ENCODE results near the gene CSAD. TPM values are rescaled to one million over a fixed set of nuclear protein-coding genes. Genes with fewer than 3 reads are reported as not detected.

The CSAD gene
- total RNA-seq, 1 experiment from 2014 or later = 15.4 TPM

GRCh38 chr12:53170876-53171724 is 9.6 kb downstream of the CSAD start:
- H3K27ac ChIP-seq (ENCODE audit: low read length) = no peak overlapping the region
- TF ChIP-seq TCF7L2 (IDR thresholded peaks at IDR 0.05; ENCODE audit: low read depth, low read length) = no peak
- TF ChIP-seq, protein P1, sequence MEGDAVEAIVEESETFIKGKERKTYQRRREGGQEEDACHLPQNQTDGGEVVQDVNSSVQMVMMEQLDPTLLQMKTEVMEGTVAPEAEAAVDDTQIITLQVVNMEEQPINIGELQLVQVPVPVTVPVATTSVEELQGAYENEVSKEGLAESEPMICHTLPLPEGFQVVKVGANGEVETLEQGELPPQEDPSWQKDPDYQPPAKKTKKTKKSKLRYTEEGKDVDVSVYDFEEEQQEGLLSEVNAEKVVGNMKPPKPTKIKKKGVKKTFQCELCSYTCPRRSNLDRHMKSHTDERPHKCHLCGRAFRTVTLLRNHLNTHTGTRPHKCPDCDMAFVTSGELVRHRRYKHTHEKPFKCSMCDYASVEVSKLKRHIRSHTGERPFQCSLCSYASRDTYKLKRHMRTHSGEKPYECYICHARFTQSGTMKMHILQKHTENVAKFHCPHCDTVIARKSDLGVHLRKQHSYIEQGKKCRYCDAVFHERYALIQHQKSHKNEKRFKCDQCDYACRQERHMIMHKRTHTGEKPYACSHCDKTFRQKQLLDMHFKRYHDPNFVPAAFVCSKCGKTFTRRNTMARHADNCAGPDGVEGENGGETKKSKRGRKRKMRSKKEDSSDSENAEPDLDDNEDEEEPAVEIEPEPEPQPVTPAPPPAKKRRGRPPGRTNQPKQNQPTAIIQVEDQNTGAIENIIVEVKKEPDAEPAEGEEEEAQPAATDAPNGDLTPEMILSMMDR (IDR thresholded peaks at IDR 0.05) = no peak
- no peak for TF ChIP-seq POLR2AphosphoS5 (IDR thresholded peaks at IDR 0.05; ENCODE audit: low read depth, low read length)
- TF ChIP-seq SIN3A (IDR thresholded peaks at IDR 0.05; ENCODE audit: borderline replicate concordance, insufficient read depth, low read depth, low read length) = no peak
- no peak for TF ChIP-seq REST (IDR thresholded peaks at IDR 0.05; ENCODE audit: insufficient read depth in 1 of 2, low read depth in 2 of 2, low read length in 1 of 2)
- no peaks in the 10 kb centered on the region for H3K27me3 ChIP-seq (ENCODE audit: control insufficient read depth, insufficient read depth, low read length)
- in situ Hi-C loops (cut with HindIII; ENCODE audit: low pct_unique_long_range_greater_than_20kb, low sequenced_read_pairs) = no loop called here
- BruUV-seq (replicated peaks) = no TSS peak
- H3K36me3 ChIP-seq (ENCODE audit: control insufficient read depth, insufficient read depth, low read length) = no peaks in the 10 kb centered on the region
- H3K4me1 ChIP-seq (ENCODE audit: control insufficient read depth, insufficient read depth, low read length) = peaks cover 12% of the 10 kb centered on the region
- no peak for DNase-seq (ENCODE audit: low read depth, low spot score)
- no peaks in the 10 kb centered on the region for H3K9me3 ChIP-seq (ENCODE audit: control insufficient read depth, insufficient read depth, low read depth, low read length)
- intact Hi-C loops (cut with micrococcal nuclease; ENCODE audit: unreplicated experiment) = no loop called here
- CTCF ChIA-PET = interaction anchor here (1.2 kb wide), 1 partner anchor 12 kb away, joined by 3 read pairs; no protein-coding TSS in a partner anchor
- H3K4me3 ChIP-seq (ENCODE audit: low read depth in 2 of 2, low read length in 2 of 2) = no peak overlapping the region
- POLR2A ChIA-PET = interaction anchor here (0.9 kb wide), 1 partner anchor 17 kb away, joined by 7 read pairs; no protein-coding TSS in a partner anchor
- no peak for ATAC-seq

DNA sequence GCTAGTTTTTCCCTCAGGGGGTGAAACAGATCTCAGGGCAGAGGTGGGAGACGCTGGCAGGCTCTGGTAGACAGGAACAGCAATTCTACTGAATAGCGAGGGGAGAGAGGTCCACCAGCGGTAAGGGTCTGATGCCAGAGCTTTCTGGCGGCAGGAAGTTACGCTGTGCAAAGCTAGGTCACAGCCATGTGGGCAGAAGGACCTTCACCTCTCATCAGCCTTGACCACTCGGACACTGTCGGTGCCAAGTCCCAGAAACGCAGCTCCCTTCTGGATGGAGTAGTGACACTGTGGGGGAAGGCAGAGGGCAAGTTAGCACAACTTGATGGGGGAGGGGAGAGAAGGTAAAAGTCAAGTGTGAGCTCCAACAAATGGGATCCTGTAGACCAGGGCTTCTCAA is 10.5 kb downstream of the CSAD start:
- no peak for DNase-seq (ENCODE audit: low read depth, low spot score)
- Histone ChIP-seq H3K4me1 (ENCODE audit: control insufficient read depth, insufficient read depth, low read length) (peaks cover 6% of the 10 kb centered on the region), H3K27ac (ENCODE audit: low read length) (no peak overlapping the region), H3K36me3 (ENCODE audit: control insufficient read depth, insufficient read depth, low read length) (no peaks in the 10 kb centered on the region), H3K4me3 (ENCODE audit: low read depth in 2 of 2, low read length in 2 of 2) (no peak overlapping the region), H3K9me3 (ENCODE audit: control insufficient read depth, insufficient read depth, low read depth, low read length) (no peaks in the 10 kb centered on the region), H3K27me3 (ENCODE audit: control insufficient read depth, insufficient read depth, low read length) (no peaks in the 10 kb centered on the region)
- intact Hi-C loops (cut with micrococcal nuclease; ENCODE audit: unreplicated experiment) (no loop called here), in situ Hi-C loops (cut with HindIII; ENCODE audit: low pct_unique_long_range_greater_than_20kb, low sequenced_read_pairs) (no loop called here)
- CTCF ChIA-PET = interaction anchor here (0.6 to 1.2 kb wide), 2 partner anchors 11 to 101 kb away, joined by 3 to 10 read pairs; no protein-coding TSS in a partner anchor
- no peak for ATAC-seq
- POLR2A ChIA-PET = interaction anchor here (0.9 kb wide), 1 partner anchor 18 kb away, joined by 7 read pairs; no protein-coding TSS in a partner anchor
- BruUV-seq (replicated peaks) = no TSS peak
- no peak for TF ChIP-seq REST (IDR thresholded peaks at IDR 0.05; ENCODE audit: insufficient read depth in 1 of 2, low read depth in 2 of 2, low read length in 1 of 2)
- TF ChIP-seq, protein P1 (IDR thresholded peaks at IDR 0.05) = no peak
- no peak for TF ChIP-seq TCF7L2 (IDR thresholded peaks at IDR 0.05; ENCODE audit: low read depth, low read length)
- TF ChIP-seq SIN3A (IDR thresholded peaks at IDR 0.05; ENCODE audit: borderline replicate concordance, insufficient read depth, low read depth, low read length) = no peak
- no peak for TF ChIP-seq POLR2AphosphoS5 (IDR thresholded peaks at IDR 0.05; ENCODE audit: low read depth, low read length)
